MM.1S (cell line): ENCODE results near the gene ANXA2R.

Source experiments
- DNase-seq: peaks from one replicate; pipeline ENCODE4 v3.0.0-alpha.2; 2015
- H2AFZ ChIP-seq: fragments of 300-600 bp; sonication (generic); 2 replicates; pipeline ENCODE4 v1.6.0; 2016; ENCODE audit warnings: antibody characterized with exemption, low read length
- H3F3A ChIP-seq: fragments of 300-600 bp; sonication (generic); 2 replicates; pipeline ENCODE4 v1.6.1; 2016; ENCODE audit warnings: mild to moderate bottlenecking, antibody characterized with exemption, low read length, moderate library complexity, mixed read lengths; ENCODE audit not compliant: insufficient read depth
- H3K27ac ChIP-seq: fragments of 300-600 bp; sonication (generic); 2 replicates; pipeline ENCODE4 v1.5.1; 2016; ENCODE audit warnings: mild to moderate bottlenecking, low read length
- H3K27me3 ChIP-seq: fragments of 300-600 bp; sonication (generic); replicated peaks from 2 replicates; pipeline ENCODE4 v1.6.0; 2016; ENCODE audit warnings: low read length; ENCODE audit not compliant: insufficient read depth
- H3K36me3 ChIP-seq: fragments of 300-600 bp; sonication (generic); replicated peaks from 2 replicates; pipeline ENCODE4 v1.6.1; 2016; ENCODE audit warnings: mild to moderate bottlenecking, low read length, mixed read lengths; ENCODE audit not compliant: insufficient read depth
- H3K4me1 ChIP-seq: fragments of 300-600 bp; sonication (generic); 2 replicates; pipeline ENCODE4 v1.6.1; 2016; ENCODE audit warnings: low read length, mixed read lengths
- H3K4me2 ChIP-seq: fragments of 300-600 bp; sonication (generic); 2 replicates; pipeline ENCODE4 v1.6.0; 2016; ENCODE audit warnings: low read depth, low read length
- H3K4me3 ChIP-seq: fragments of 300-600 bp; sonication (generic); 2 replicates; pipeline ENCODE4 v1.5.1; 2016; ENCODE audit warnings: low read length, mixed read lengths
- H3K79me2 ChIP-seq: fragments of 300-600 bp; sonication (generic); 2 replicates; pipeline ENCODE4 v1.6.1; 2016; ENCODE audit warnings: mixed run types, low read length, mixed read lengths
- H3K9ac ChIP-seq: fragments of 300-600 bp; sonication (generic); 2 replicates; pipeline ENCODE4 v1.6.1; 2016; ENCODE audit warnings: low read length, mixed read lengths
- H3K9me2 ChIP-seq: fragments of 300-600 bp; sonication (generic); replicated peaks from 2 replicates; pipeline ENCODE4 v1.6.1; 2016; ENCODE audit warnings: mild to moderate bottlenecking, low read length, mixed read lengths; ENCODE audit not compliant: insufficient read depth
- H3K9me3 ChIP-seq: fragments of 300-600 bp; sonication (generic); replicated peaks from 2 replicates; pipeline ENCODE4 v1.6.1; 2016; ENCODE audit warnings: mild to moderate bottlenecking, low read length, mixed read lengths; ENCODE audit not compliant: insufficient read depth
- H4K20me1 ChIP-seq: fragments of 300-600 bp; sonication (generic); 2 replicates; pipeline ENCODE4 v1.6.1; 2016; ENCODE audit warnings: mild to moderate bottlenecking, low read length, moderate library complexity, mixed read lengths; ENCODE audit not compliant: insufficient read depth
- CTCF ChIP-seq: fragments of 300-600 bp; sonication (generic); IDR thresholded peaks from 2 replicates; pipeline ENCODE4 v1.5.1; 2016; ENCODE audit warnings: antibody characterized with exemption, low read length, mixed read lengths
- EZH2 ChIP-seq: fragments of 300-600 bp; sonication (generic); optimal IDR thresholded peaks from 2 replicates; pipeline ENCODE3; 2017; ENCODE audit warnings: low read depth, mild to moderate bottlenecking, antibody characterized with exemption, low read length, mixed read lengths
- EZH2phosphoT487 ChIP-seq: fragments of 300-600 bp; sonication (generic); IDR thresholded peaks from 2 replicates; pipeline ENCODE4 v1.6.1; 2018; ENCODE audit warnings: antibody characterized with exemption, low read length

Gene ANXA2R

DNA sequence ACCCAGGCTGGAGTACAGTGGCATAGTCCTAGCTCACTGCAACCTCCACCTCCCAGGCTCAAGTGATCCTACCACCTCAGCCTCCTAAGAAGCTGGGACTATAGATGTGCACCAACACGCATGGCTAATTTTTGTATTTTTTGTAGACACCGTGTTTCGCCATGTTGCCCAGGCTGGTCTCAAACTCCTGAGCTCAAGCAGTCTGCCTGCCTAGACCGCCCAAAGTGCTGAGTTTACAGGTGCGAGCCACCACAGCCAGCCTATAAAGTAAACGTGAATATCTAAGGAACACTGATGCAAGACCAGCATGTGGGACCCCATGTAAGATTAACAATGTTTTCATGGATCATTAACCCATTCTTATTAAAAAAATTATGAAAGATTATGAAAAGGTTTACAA lies 15.9 kb downstream of the ANXA2R start:
- H3K27ac ChIP-seq: no peak overlapping the region
- no peaks in the 10 kb centered on the region for H3K36me3 ChIP-seq
- DNase-seq: no peak
- H3K79me2 ChIP-seq: no peaks in the 10 kb centered on the region
- H2AFZ ChIP-seq: no peak overlapping the region
- no peaks in the 10 kb centered on the region for H3K9me3 ChIP-seq
- peaks cover 7% of the 10 kb centered on the region for H3K4me1 ChIP-seq
- H3K9ac ChIP-seq: no peak overlapping the region
- no peaks in the 10 kb centered on the region for H3K27me3 ChIP-seq
- no peak overlapping the region for H3K4me2 ChIP-seq
- TF ChIP-seq EZH2 (no peak), CTCF (no peak), EZH2phosphoT487 (no peak)
- H4K20me1 ChIP-seq: no peaks in the 10 kb centered on the region
- no peaks in the 10 kb centered on the region for H3K9me2 ChIP-seq
- H3K4me3 ChIP-seq: no peak overlapping the region
- H3F3A ChIP-seq: peaks cover 20% of the 10 kb centered on the region

- Histone ChIP-seq H3K4me2 (peak overlapping the region; percentile 78; the same call in 1 of the 2 replicates), H3F3A (peaks cover 31% of the 10 kb centered on the region), H3K79me2 (no peaks in the 10 kb centered on the region), H3K27me3 (no peaks in the 10 kb centered on the region; the same call in 1 of the 2 replicates), H3K4me1 (peaks cover 12% of the 10 kb centered on the region), H2AFZ (no peak overlapping the region), H3K9ac (no peak overlapping the region), H3K4me3 (no peak overlapping the region), H3K9me2 (no peaks in the 10 kb centered on the region), H3K27ac (no peak overlapping the region), H3K9me3 (no peaks in the 10 kb centered on the region), H4K20me1 (no peaks in the 10 kb centered on the region), H3K36me3 (no peaks in the 10 kb centered on the region)
- TF ChIP-seq CTCF (no peak), EZH2 (no peak), EZH2phosphoT487 (no peak)
- DNase-seq: no peak
Observed at GRCh38 chr5:43021151-43021550, 19.0 kb downstream of the ANXA2R start.

- H3K36me3 ChIP-seq: no peaks in the 10 kb centered on the region
- peaks cover 12% of the 10 kb centered on the region for H3K4me1 ChIP-seq
- no peaks in the 10 kb centered on the region; the same call in 1 of the 2 replicates for H3K27me3 ChIP-seq
- H3K4me3 ChIP-seq: peak overlapping the region; percentile 79
- H2AFZ ChIP-seq: peak overlapping the region; percentile 80
- H3K9ac ChIP-seq: peak overlapping the region; percentile 75
- no peaks in the 10 kb centered on the region for H4K20me1 ChIP-seq
- H3K9me3 ChIP-seq: no peaks in the 10 kb centered on the region
- peak overlapping the region; percentile 98 for H3K27ac ChIP-seq
- H3F3A ChIP-seq: peaks cover 34% of the 10 kb centered on the region
- no peak for DNase-seq
- TF ChIP-seq CTCF (no peak), EZH2 (no peak), EZH2phosphoT487 (no peak)
- no peaks in the 10 kb centered on the region for H3K79me2 ChIP-seq
- peak overlapping the region; percentile 78 for H3K4me2 ChIP-seq
- no peaks in the 10 kb centered on the region for H3K9me2 ChIP-seq
Observed at GRCh38 chr5:43020399-43020746, 19.7 kb downstream of the ANXA2R start.
